SK-N-SH (cell line): Measurements from ENCODE around the gene SMS. TPM values are rescaled to one million over a fixed set of nuclear protein-coding genes. Genes with fewer than 3 reads are reported as not detected.

Experiments used
- CTCF ChIA-PET: fragments of 300-600, 350-600 bp; formaldehyde crosslinking; extraction: SDS; loops from one replicate; lab custom pipeline; 2021; lab: Yijun Ruan, JAX
- POLR2A ChIA-PET: fragments of 350-600 bp; sonication (Branson Sonifier 250); formaldehyde crosslinking; extraction: SDS; loops from one replicate; lab custom pipeline; 2020; ENCODE audit warnings: antibody characterized with exemption, inconsistent platforms; lab: Yijun Ruan, JAX
- DNase-seq: peaks from one replicate; pipeline ENCODE4 v3.0.0; 2012
- H2AFZ ChIP-seq: fragments of 200-600 bp; sonication (generic); 2 replicates; pipeline ENCODE4 v1.8.1; 2016; ENCODE audit warnings: antibody characterized with exemption, mild to moderate bottlenecking, low read depth
- H3F3A ChIP-seq: fragments of 200-600 bp; sonication (generic); replicated peaks from 2 replicates; pipeline ENCODE3; 2016; ENCODE audit warnings: antibody characterized with exemption, mild to moderate bottlenecking; ENCODE audit not compliant: insufficient read depth
- H3K27ac ChIP-seq, 2 experiments: fragments of 200-500 bp in 1 of 2; fragments of 200-600 bp in 1 of 2; sonication (Bioruptor generic) in 1 of 2; sonication (generic), shearing (Covaris generic) in 1 of 2; 2 replicates each; pipeline versions ENCODE4 v1.5.1 to v1.6.1; 2014 to 2016; ENCODE audit warnings: low read depth in 2 of 2, inconsistent platforms in 1 of 2, low read length in 1 of 2, mild to moderate bottlenecking in 1 of 2, mixed read lengths in 1 of 2
- H3K27me3 ChIP-seq: fragments of 200-600 bp; sonication (generic), shearing (Covaris generic); 2 replicates; pipeline ENCODE4 v1.6.1; 2016; ENCODE audit warnings: mixed run types; ENCODE audit not compliant: insufficient read depth
- H3K36me3 ChIP-seq, 2 experiments: fragments of 200-500 bp in 1 of 2; fragments of 200-600 bp in 1 of 2; sonication (Bioruptor generic) in 1 of 2; sonication (generic) in 1 of 2; replicated peaks in 1 of 2; 2 replicates each; pipeline versions ENCODE3 to v1.5.1; 2014 to 2016; ENCODE audit warnings: low read length in 1 of 2, mild to moderate bottlenecking in 1 of 2; ENCODE audit not compliant: insufficient read depth in 2 of 2, control insufficient read depth in 1 of 2
- H3K4me1 ChIP-seq, 2 experiments: fragments of 200-500 bp in 1 of 2; fragments of 200-600 bp in 1 of 2; sonication (Bioruptor generic) in 1 of 2; sonication (generic), shearing (Covaris generic) in 1 of 2; 2 replicates each; pipeline versions ENCODE4 v1.5.1 to v1.6.1; 2014 to 2016; ENCODE audit warnings: low read depth in 1 of 2, low read length in 1 of 2, mixed run types in 1 of 2; ENCODE audit not compliant: insufficient read depth in 2 of 2, control insufficient read depth in 1 of 2
- H3K4me2 ChIP-seq: fragments of 200-600 bp; sonication (generic), shearing (Covaris generic); 2 replicates; pipeline ENCODE4 v1.6.1; 2017; ENCODE audit warnings: mixed run types
- H3K4me3 ChIP-seq, 2 experiments: fragments of 200-500 bp in 1 of 2; fragments of 200-600 bp in 1 of 2; sonication (Bioruptor generic) in 1 of 2; sonication (generic), shearing (Covaris generic) in 1 of 2; 2 replicates each; pipeline versions ENCODE4 v1.5.1 to v1.8.1; 2014 to 2016; ENCODE audit warnings: low read depth in 2 of 2, inconsistent platforms in 1 of 2, low read length in 1 of 2, mild to moderate bottlenecking in 1 of 2, mixed read lengths in 1 of 2, moderate library complexity in 1 of 2
- H3K79me2 ChIP-seq: fragments of 200-600 bp; sonication (generic); 2 replicates; pipeline ENCODE4 v1.8.1; 2017; ENCODE audit warnings: mild to moderate bottlenecking; ENCODE audit not compliant: insufficient read depth
- H3K9ac ChIP-seq: fragments of 200-600 bp; sonication (generic); 2 replicates; pipeline ENCODE4 v1.6.1; 2017; ENCODE audit warnings: mixed run types
- H3K9me2 ChIP-seq: fragments of 200-600 bp; sonication (generic); 2 replicates; pipeline ENCODE4 v1.6.1; 2017; ENCODE audit warnings: mixed run types
- H3K9me3 ChIP-seq: fragments of 200-600 bp; sonication (generic); 2 replicates; pipeline ENCODE4 v1.6.1; 2017; ENCODE audit warnings: mixed run types, mild to moderate bottlenecking, moderate library complexity
- H4K20me1 ChIP-seq: fragments of 200-600 bp; sonication (generic); 2 replicates; pipeline ENCODE4 v1.6.1; 2017; ENCODE audit warnings: mild to moderate bottlenecking, mixed run types; ENCODE audit not compliant: insufficient read depth
- ELF1 ChIP-seq: IDR thresholded peaks from 2 replicates; pipeline ENCODE4 v1.4.0; 2012
- JUND ChIP-seq: IDR thresholded peaks from 2 replicates; pipeline ENCODE4 v1.4.0; 2012
- NFIC ChIP-seq: IDR thresholded peaks from 2 replicates; pipeline ENCODE4 v1.4.0; 2012; ENCODE audit warnings: borderline replicate concordance
- RAD21 ChIP-seq: IDR thresholded peaks from 2 replicates; pipeline ENCODE4 v1.6.1; 2012; ENCODE audit warnings: mild to moderate bottlenecking, low read length
- REST ChIP-seq: IDR thresholded peaks from 2 replicates; pipeline ENCODE4 v1.6.1; 2012; ENCODE audit warnings: mild to moderate bottlenecking, low read depth, low read length, moderate library complexity
- RXRA ChIP-seq: IDR thresholded peaks from 2 replicates; pipeline ENCODE4 v1.4.0; 2012; ENCODE audit warnings: low read depth, mild to moderate bottlenecking, borderline replicate concordance
- SMC3 ChIP-seq: IDR thresholded peaks from 2 replicates; pipeline ENCODE4 v1.6.1; 2012; ENCODE audit warnings: low read depth, low read length, improper control_type of control experiment
- TEAD4 ChIP-seq: IDR thresholded peaks from 2 replicates; pipeline ENCODE4 v1.4.0; 2012; ENCODE audit warnings: mild to moderate bottlenecking, borderline replicate concordance; ENCODE audit not compliant: insufficient read depth
- ZBTB33 ChIP-seq: IDR thresholded peaks from 2 replicates; pipeline ENCODE4 v1.4.0; 2012; ENCODE audit warnings: low read depth, borderline replicate concordance
- WGBS: methylation state at CpG from one replicate; pipeline ENCODE4 v1.1.6; 2017; ENCODE audit warnings: low lambda C conversion rate; 5-methylcytosine and 5-hydroxymethylcytosine counted together
- polyA plus RNA-seq, 3 experiments: library from polyadenylated mRNA; depleted of rRNA; stranded (reverse); fragments of >200 nt; gene quantifications; 2 replicates each; pipeline ENCODE4 v1.2.3, GENCODE V29; 2012
- TF ChIP-seq, protein P1 (sequence below): fragments of 200-600 bp; sonication (generic); IDR thresholded peaks from 2 replicates; pipeline ENCODE4 v1.6.1; 2017; ENCODE audit warnings: antibody characterized with exemption, mild to moderate bottlenecking, moderate library complexity

The SMS gene
- polyA plus RNA-seq, 1 of the 3 experiments (the other 2 are of a cell fraction) = 116 TPM

GRCh38 chrX:21972721-21973120, 32.2 kb downstream of the SMS start:
- Histone ChIP-seq H3K36me3 (peaks cover 52 to 58% of the 10 kb centered on the region in 2 experiments), H3K9me2 (no peaks in the 10 kb centered on the region), H3K27ac (peak overlapping the region in 1 of 2 experiments; percentile 65; a peak in 2 of 4 replicates), H3K27me3 (no peaks in the 10 kb centered on the region), H4K20me1 (peaks cover 18% of the 10 kb centered on the region), H3F3A (peaks cover 27% of the 10 kb centered on the region), H2AFZ (no peak overlapping the region), H3K4me1 (peaks cover 0 to 4% of the 10 kb centered on the region in 2 experiments; a peak in 2 of 4 replicates), H3K4me3 (no peak overlapping the region), H3K79me2 (peaks cover 88% of the 10 kb centered on the region), H3K4me2 (0 out of 2 replicates have a peak overlapping the region, but pooled peaks have one; percentile 9), H3K9me3 (no peaks in the 10 kb centered on the region), H3K9ac (no peak overlapping the region)
- TF ChIP-seq, protein P1, sequence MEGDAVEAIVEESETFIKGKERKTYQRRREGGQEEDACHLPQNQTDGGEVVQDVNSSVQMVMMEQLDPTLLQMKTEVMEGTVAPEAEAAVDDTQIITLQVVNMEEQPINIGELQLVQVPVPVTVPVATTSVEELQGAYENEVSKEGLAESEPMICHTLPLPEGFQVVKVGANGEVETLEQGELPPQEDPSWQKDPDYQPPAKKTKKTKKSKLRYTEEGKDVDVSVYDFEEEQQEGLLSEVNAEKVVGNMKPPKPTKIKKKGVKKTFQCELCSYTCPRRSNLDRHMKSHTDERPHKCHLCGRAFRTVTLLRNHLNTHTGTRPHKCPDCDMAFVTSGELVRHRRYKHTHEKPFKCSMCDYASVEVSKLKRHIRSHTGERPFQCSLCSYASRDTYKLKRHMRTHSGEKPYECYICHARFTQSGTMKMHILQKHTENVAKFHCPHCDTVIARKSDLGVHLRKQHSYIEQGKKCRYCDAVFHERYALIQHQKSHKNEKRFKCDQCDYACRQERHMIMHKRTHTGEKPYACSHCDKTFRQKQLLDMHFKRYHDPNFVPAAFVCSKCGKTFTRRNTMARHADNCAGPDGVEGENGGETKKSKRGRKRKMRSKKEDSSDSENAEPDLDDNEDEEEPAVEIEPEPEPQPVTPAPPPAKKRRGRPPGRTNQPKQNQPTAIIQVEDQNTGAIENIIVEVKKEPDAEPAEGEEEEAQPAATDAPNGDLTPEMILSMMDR = peak; percentile 55
- no peak for TF ChIP-seq RXRA
- TF ChIP-seq JUND = peak; percentile 19; the same call in 1 of the 2 replicates
- 0 out of 2 replicates have a peak, but pooled peaks have one; percentile 19 for TF ChIP-seq TEAD4
- TF ChIP-seq SMC3 = peak; percentile 12; the same call in 1 of the 2 replicates
- no peak for DNase-seq
- whole genome bisulfite sequencing = 41% methylated on average over 7 of the region's 7 CpGs
- POLR2A ChIA-PET = no interaction called here
- CTCF ChIA-PET = interaction anchor here (1.0 to 6.5 kb wide), 2 partner anchors 12 to 28 kb away, joined by 3 to 43 read pairs; no protein-coding TSS in a partner anchor

DNA sequence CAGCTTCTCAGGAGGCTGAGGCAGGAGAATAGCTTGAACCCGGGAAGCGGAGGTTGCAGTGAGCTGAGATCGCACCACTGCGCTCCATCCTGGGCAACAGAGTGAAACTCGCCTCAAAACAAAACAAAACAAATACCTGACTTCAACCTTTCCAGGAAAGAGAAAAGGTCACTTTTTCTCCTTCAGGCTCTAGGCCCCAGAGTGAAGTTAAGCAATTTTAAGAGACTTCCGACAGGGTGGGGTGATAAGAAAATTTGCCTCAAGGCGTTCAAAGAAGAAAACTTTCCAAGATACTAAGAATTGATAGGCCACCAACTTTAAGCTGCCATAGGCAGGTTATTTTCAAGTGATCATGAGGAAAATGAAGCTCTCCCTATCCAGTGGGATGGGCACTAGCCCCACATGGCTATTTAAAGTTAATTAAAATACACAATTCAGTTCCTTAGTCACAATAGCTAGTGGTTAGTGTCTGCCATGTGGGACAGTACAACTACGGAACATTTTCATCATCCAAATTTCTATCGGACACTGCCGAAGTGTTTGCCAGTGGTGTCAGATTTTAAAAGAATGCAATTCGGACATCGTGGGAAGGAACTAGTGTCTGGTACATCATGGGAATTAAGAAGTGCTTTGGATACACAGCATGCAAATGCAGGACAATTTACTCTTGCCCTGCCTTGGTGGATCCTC, 33.0 kb downstream of the SMS start:
- no peak for DNase-seq
- Histone ChIP-seq H3K4me3 (no peak overlapping the region), H3K79me2 (peaks cover 88% of the 10 kb centered on the region), H3K36me3 (peaks cover 47 to 64% of the 10 kb centered on the region in 2 experiments), H3K9ac (no peak overlapping the region), H3K4me1 (peaks cover 0 to 4% of the 10 kb centered on the region in 2 experiments; a peak in 2 of 4 replicates), H3K27ac (peak overlapping the region in 1 of 2 experiments; percentile 65; a peak in 2 of 4 replicates)
- TF ChIP-seq ELF1 (no peak), ZBTB33 (no peak), NFIC (no peak), RAD21 (no peak), REST (no peak)
- TF ChIP-seq, all 33 proteins: peak for 0
- ChIA-PET CTCF (interaction anchor here (0.6 to 6.5 kb wide), 3 partner anchors 11 to 16 kb away, joined by 3 to 43 read pairs (median 3); no protein-coding TSS in a partner anchor), POLR2A (no interaction called here)
- Histone ChIP-seq H3K27me3 (no peaks in the 10 kb centered on the region), H3F3A (peaks cover 27% of the 10 kb centered on the region), H3K9me3 (no peaks in the 10 kb centered on the region), H4K20me1 (peaks cover 11% of the 10 kb centered on the region; the same call in 1 of the 2 replicates), H3K4me2 (peak overlapping the region; percentile 35; the same call in 1 of the 2 replicates), H3K9me2 (no peaks in the 10 kb centered on the region), H2AFZ (no peak overlapping the region)
- WGBS = 81% methylated on average over 12 of the region's 12 CpGs
